Thyroid gland (tissue), 4 donors: ENCODE data around the gene RAB11FIP3.

ENCODE experiments used
- CTCF ChIP-seq, 6 experiments: fragments of 200-600 bp in 3 of 6; fragments of 450-650 bp in 3 of 6; sonication (generic) in 3 of 6; IDR thresholded peaks; one replicate each; pipeline ENCODE4 v1.5.1; 2016 to 2019; ENCODE audit warnings: antibody characterized with exemption in 6 of 6, mild to moderate bottlenecking in 2 of 6, inconsistent platforms in 1 of 6, moderate library complexity in 1 of 6
- POLR2A ChIP-seq, 2 donors: fragments of 450-650 bp; IDR thresholded peaks; one replicate each; pipeline ENCODE4 v1.6.1; 2017; ENCODE audit warnings: antibody characterized with exemption in 2 of 2, mild to moderate bottlenecking in 2 of 2, moderate library complexity in 1 of 2

GRCh38 chr16:519425-519824 lies 94.0 kb downstream of the RAB11FIP3 start:
- TF ChIP-seq CTCF (IDR thresholded peaks at IDR 0.05): no peak
- TF ChIP-seq POLR2A (IDR thresholded peaks at IDR 0.05): no peak
